ENCODE results near the gene SH2D3C.

GRCh38 chr9:127712867-127713266, 65.6 kb downstream of the SH2D3C start:
- TF ChIP-seq CTCF (conservative IDR thresholded peaks at IDR 0.05; ENCODE audit: low read depth, low read length) (no peak), FOS (IDR thresholded peaks at IDR 0.05; ENCODE audit: low read depth, low read length) (no peak), POLR2A (IDR thresholded peaks at IDR 0.05; ENCODE audit: low read depth, low read length) (no peak), NFE2L2 (IDR thresholded peaks at IDR 0.05; ENCODE audit: low read depth, low read length) (no peak), CHD1 (IDR thresholded peaks at IDR 0.05; ENCODE audit: low read depth, low read length) (no peak), USF2 (IDR thresholded peaks at IDR 0.05; ENCODE audit: low read depth, low read length) (no peak), MAFK (IDR thresholded peaks at IDR 0.05; ENCODE audit: low read depth, low read length) (no peak)

Measured in IMR-90 (cell line).